ENCODE measurements around the gene PTGDR. TPM values are rescaled to one million over a fixed set of nuclear protein-coding genes. Genes with fewer than 3 reads are reported as not detected.
A peak's percentile ranks its signal among the peaks of the same experiment; 100 is the strongest.

The PTGDR gene
- polyA plus RNA-seq, 1 donor from 2014 or later = 1.5 TPM

DNA sequence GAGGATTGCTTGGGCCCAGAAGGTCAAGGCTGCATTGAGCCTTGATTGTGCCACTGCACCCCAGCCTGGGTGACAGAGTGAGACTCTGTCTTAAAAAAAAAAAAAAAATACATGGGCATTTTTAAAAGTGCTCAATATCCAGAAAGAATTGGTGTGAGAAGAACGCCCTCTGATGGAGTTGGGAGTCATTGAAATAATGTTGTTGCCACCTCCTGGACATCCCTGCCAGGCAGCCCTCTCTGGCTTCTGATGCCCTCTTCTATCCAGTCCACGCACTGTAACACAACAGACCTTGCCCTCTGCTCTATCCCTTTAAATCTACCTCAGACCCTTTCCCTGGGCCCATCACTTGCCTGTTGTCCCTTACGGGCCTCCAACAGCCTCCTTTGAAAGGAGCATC is 4.9 kb downstream of the PTGDR start:
- no peaks in the 10 kb centered on the region for H3K36me3 Mint-ChIP-seq
- H3K27ac Mint-ChIP-seq = peak overlapping the region in 1 of 3 donors; percentile 47
- peak overlapping the region in 1 of 4 donors; percentile 69 for H3K4me3 Mint-ChIP-seq
- H3K9me3 Mint-ChIP-seq = no peaks in the 10 kb centered on the region
- H3K27me3 Mint-ChIP-seq = peaks cover 45% of the 10 kb centered on the region
- H3K4me1 Mint-ChIP-seq = peaks cover 0 to 13% (median 0%) of the 10 kb centered on the region in 3 donors

DNA sequence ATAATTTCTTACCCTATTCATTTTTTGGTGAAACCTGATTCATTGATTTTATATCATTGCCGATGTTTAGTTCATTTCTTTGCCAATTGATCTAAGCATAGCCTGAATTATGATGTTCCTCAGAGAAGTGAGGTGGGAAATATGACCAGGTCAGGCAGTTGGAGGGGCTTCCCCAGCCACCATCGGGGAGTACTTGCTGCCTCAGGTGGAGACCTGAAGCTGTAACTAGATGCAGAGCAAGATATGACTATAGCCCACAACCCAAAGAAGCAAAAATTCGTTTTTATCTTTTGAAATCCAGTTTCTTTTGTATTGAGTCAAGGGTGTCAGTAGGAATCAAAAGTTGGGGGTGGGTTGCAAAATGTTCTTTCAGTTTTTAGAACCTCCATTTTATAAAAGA is 7.9 kb downstream of the PTGDR start:
- no peaks in the 10 kb centered on the region for H3K9me3 Mint-ChIP-seq
- H3K4me1 Mint-ChIP-seq = no peaks in the 10 kb centered on the region
- H3K36me3 Mint-ChIP-seq = no peaks in the 10 kb centered on the region
- no peak overlapping the region for H3K27ac Mint-ChIP-seq
- peaks cover 28% of the 10 kb centered on the region for H3K27me3 Mint-ChIP-seq
- no peak overlapping the region for H3K4me3 Mint-ChIP-seq

DNA sequence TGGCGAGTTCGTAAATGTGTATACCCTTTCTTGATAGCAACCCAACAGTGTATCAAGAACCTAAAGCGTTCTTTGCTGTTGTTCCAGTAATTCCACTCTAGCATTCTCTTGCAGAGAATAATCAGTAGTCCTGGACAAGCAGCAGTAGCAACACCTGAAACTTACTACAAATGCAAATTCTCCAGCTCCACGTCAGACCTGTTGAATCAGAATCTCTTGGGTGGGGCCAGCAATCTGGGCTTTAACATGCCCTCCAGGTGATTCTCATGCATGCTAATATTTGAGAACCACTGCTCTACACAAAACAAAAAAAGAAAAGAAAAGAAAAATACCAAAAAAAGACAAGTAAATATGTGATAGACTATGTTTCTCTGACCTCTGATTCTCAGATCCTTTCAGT is 10.1 kb downstream of the PTGDR start:
- no peak overlapping the region for H3K4me3 Mint-ChIP-seq
- H3K4me1 Mint-ChIP-seq = no peaks in the 10 kb centered on the region
- H3K27me3 Mint-ChIP-seq = peaks cover 24% of the 10 kb centered on the region
- no peaks in the 10 kb centered on the region for H3K9me3 Mint-ChIP-seq
- H3K36me3 Mint-ChIP-seq = no peaks in the 10 kb centered on the region
- no peak overlapping the region for H3K27ac Mint-ChIP-seq

DNA sequence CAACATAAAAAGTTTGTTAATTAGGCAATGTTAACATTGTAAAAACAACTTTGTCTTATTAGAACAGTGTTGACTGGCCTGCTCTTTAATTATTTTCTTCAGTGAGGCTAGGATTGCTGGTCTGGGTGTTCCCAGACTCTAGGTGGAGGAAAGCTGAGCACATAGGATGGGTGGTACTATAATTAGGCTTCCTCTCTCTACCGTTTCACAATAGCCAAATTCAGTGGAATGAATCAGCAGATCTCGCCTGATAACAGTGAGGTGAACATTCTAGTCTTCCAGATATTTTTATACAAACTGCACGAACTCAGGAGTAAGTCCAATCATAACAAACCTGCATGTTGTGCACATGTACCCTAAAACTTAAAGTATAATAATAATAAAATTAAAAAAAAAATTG is 11.9 kb downstream of the PTGDR start:
- no peak overlapping the region for H3K4me3 Mint-ChIP-seq
- H3K9me3 Mint-ChIP-seq = no peaks in the 10 kb centered on the region
- H3K27ac Mint-ChIP-seq = no peak overlapping the region
- no peaks in the 10 kb centered on the region for H3K4me1 Mint-ChIP-seq
- H3K27me3 Mint-ChIP-seq = peaks cover 19% of the 10 kb centered on the region
- H3K36me3 Mint-ChIP-seq = no peaks in the 10 kb centered on the region

DNA sequence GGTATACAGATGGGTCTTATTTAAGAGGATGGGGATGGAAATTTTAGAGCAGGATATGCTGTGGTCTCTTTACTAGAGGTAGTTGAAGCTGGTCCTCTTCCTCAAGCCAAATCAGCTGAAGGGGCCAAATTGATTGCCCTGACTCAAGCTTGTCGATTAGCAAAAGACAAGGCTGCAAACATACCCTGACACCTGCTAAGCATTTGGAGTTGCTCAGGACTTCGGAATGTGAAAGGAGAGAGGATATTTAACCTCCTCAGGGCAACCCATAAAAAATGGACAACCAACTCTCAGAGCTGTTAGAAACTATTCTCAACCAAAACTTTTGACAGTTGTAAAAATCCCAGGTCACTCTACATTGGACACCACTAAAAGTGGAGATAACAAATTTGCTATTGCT is 15.6 kb downstream of the PTGDR start:
- H3K27ac Mint-ChIP-seq = no peak overlapping the region
- H3K4me3 Mint-ChIP-seq = no peak overlapping the region
- H3K27me3 Mint-ChIP-seq = peaks cover 27% of the 10 kb centered on the region
- H3K9me3 Mint-ChIP-seq = no peaks in the 10 kb centered on the region
- H3K36me3 Mint-ChIP-seq = peaks cover 1% of the 10 kb centered on the region
- H3K4me1 Mint-ChIP-seq = no peaks in the 10 kb centered on the region

DNA sequence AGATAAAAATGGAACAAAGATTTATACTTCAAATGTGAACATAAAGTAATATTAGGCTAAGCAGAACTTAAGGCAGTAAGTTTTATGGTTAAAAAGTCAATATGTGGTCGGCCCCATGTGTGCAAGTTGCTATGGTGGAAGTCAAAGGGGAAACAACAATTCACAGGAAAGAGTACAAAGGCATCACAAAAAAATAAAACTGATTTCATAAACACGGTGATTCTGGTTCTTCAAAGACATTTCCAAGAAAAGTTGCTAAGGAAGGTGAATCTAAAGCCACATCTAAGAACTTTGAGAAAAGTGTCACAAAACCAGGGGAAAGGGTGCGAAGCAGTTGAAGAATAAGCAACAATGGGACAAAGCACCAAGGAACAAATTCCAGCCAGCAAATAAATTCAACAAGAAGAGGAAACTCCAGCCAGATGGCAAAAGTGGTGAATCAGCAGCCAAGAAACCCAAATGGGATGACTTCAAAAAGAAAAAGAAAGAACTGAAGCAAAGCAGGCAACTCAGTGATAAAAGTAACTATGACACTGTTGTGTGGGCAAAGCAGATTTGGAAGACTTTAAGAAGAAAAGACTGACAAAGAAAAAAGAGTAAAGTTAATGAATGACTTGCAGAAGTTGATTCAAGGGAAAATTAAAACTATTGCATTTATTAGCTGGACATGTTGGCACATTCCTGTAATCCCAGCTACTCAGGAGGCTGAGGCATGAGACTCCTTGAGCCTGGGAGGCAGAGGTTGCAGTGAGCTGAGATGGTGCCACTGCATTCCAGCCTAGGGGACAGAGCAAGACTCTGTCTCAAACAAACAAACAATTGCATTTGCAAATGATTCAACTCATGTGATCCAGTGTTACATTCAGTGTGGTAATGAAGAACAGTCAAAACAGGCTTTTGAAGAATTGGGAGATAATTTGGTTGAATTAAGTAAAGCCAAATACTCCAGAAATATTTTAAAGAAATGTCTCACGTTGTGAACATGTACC is 19.5 kb downstream of the PTGDR start:
- H3K4me3 Mint-ChIP-seq = no peak overlapping the region
- H3K4me1 Mint-ChIP-seq = no peaks in the 10 kb centered on the region
- H3K27ac Mint-ChIP-seq = no peak overlapping the region
- H3K9me3 Mint-ChIP-seq = peaks cover 0 to 5% (median 0%) of the 10 kb centered on the region in 3 donors
- H3K27me3 Mint-ChIP-seq = peaks cover 25% of the 10 kb centered on the region
- peaks cover 1% of the 10 kb centered on the region for H3K36me3 Mint-ChIP-seq

DNA sequence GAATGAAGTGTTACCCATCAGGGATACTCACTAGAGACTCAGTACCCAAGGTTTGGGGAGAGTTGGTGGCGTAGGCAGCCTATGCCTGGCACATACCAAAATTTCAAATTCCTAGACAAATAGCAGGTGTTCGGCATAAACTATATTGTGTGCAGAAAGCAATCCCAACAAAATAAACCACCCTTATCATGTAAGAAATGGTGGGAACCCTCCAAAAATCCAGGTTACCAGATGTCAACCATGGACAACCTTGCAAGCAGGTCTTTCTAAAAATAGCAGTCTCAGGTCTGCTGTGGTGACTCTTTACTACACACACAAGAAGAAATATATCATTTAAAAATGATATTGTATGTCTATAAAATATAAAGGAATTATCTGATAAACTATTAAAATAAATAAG is 28.9 kb downstream of the PTGDR start:
- Mint-ChIP-seq H3K4me3 (no peak overlapping the region), H3K27me3 (peaks cover 1% of the 10 kb centered on the region), H3K27ac (no peak overlapping the region), H3K9me3 (no peaks in the 10 kb centered on the region), H3K4me1 (no peaks in the 10 kb centered on the region), H3K36me3 (no peaks in the 10 kb centered on the region)

DNA sequence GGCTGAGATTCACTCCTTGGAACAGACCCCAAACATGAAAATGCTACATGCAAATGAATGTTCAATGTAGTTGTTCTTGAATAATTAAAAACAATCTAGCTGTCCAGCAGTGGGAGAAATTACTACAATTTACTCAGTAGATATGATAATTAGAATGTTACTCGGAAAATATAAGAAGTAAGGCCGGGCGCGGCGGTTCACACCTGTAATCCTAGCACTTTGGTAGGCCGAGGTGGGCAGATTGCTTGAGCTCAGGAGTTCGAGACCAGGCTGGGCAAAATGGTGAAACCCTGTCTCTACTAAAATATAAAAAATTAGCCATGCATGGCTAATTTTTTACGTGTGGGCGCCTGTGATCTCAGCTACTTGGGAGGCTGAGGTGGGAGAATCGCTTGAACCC is 31.3 kb downstream of the PTGDR start:
- Mint-ChIP-seq H3K9me3 (no peaks in the 10 kb centered on the region), H3K36me3 (no peaks in the 10 kb centered on the region), H3K27me3 (peaks cover 11% of the 10 kb centered on the region), H3K4me1 (no peaks in the 10 kb centered on the region), H3K27ac (no peak overlapping the region), H3K4me3 (no peak overlapping the region)

DNA sequence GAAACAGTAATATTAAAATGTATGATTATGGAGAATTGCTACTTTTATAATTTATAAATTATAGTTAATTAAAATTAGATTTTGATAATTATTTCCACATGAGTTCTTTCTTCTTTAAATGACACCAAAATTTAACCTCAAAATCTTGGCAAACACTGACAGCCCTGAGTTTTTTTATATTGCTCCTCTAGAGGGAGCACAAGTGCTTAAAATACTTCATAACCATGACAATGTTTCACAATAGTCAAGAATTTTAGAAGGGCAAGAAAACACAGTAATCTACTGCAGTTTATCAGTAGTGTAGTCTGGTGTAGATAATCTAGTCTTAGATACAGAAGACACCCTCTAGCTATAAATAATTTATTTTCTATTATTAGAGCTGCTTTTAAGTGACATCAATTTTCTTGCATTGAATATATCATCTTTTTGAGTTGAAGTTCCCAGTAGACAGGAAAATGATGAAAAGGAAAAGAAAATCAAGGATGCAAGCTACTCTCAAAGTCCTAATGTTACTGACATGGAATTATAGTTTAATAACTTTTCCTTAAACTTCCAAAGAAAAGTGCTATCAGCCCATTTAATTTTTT is 32.3 kb downstream of the PTGDR start:
- no peak overlapping the region for H3K27ac Mint-ChIP-seq
- H3K9me3 Mint-ChIP-seq = no peaks in the 10 kb centered on the region
- no peaks in the 10 kb centered on the region for H3K36me3 Mint-ChIP-seq
- H3K4me3 Mint-ChIP-seq = no peak overlapping the region
- H3K4me1 Mint-ChIP-seq = no peaks in the 10 kb centered on the region
- peaks cover 14% of the 10 kb centered on the region for H3K27me3 Mint-ChIP-seq

DNA sequence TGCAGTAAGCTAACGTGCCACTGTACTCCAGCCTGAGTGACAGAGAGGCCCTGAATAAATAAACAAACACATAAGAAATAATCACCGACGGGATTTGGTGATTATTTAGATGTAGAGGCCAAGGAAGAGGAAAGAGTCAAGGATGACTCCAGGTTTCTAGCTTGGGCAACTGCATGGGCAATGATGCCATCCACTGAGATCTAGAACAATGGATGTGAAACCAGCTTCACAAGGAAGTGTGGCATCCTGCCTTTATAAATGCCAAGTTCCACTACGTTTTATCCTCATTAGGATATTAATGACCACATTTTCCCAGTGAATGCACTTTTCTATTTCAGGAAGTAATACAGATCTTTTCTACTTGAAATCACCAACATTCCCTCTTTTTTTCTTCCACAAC is 35.7 kb downstream of the PTGDR start:
- Mint-ChIP-seq H3K36me3 (peaks cover 2% of the 10 kb centered on the region), H3K9me3 (no peaks in the 10 kb centered on the region), H3K27me3 (peaks cover 14% of the 10 kb centered on the region), H3K4me1 (no peaks in the 10 kb centered on the region), H3K4me3 (no peak overlapping the region), H3K27ac (peak overlapping the region in 1 of 3 donors; percentile 4)

DNA sequence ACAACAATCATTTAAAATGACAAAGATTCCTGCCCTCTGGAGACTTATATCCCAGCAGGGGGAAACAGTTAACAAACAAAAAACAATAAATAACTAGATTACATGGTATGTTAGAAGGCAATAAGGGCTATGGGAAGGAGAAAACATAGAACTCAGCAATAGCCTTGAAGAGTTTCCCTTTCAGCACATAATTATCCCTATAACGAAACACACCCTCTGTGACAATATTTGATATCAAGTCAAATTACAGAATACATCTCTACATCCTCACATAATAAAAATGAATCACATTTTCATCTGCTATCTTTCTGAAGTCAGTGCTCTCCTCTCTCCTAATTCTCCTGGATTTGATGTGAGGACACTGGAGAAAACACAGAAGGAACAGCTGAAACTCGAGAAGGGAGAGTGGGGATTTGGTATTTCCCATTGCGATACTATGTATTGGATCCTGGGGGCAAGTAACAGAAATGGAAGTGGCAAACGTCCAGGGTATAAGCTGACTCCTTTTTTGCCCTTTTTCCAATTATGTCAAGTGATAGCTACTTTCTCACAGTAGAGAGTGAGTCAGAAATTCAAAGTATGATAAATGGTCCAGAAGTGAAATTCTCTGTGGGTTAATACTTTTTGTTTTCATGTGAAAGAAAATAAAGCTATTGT is 36.9 kb downstream of the PTGDR start:
- no peak overlapping the region for H3K27ac Mint-ChIP-seq
- H3K36me3 Mint-ChIP-seq = peaks cover 2% of the 10 kb centered on the region

DNA sequence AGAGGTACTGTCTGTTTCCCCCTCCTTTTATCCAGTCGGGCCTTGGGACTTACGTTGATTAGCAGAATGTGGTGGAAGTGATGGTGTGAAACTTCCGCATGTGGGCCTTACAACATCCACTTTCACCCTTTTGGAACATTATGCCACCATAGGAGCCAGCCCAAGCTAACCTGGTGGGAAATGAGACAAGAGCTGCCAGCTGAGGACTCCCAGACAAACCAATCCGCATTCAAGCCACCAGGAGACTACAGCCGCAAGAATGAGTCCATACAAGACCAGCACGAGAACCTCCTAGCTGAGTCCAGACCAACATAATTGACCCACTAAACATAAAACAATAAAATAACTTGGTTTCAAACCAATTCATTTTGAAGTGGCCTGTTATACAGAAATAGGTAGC is 37.5 kb downstream of the PTGDR start:
- H3K9me3 Mint-ChIP-seq = no peaks in the 10 kb centered on the region
- peaks cover 14% of the 10 kb centered on the region for H3K27me3 Mint-ChIP-seq
- H3K4me3 Mint-ChIP-seq = no peak overlapping the region
- H3K27ac Mint-ChIP-seq = no peak overlapping the region
- peaks cover 2% of the 10 kb centered on the region for H3K36me3 Mint-ChIP-seq
- H3K4me1 Mint-ChIP-seq = no peaks in the 10 kb centered on the region

More for the DNA sequence above, 36.9 kb downstream of the PTGDR start:
- H3K4me1 Mint-ChIP-seq = no peaks in the 10 kb centered on the region
- no peak overlapping the region for H3K4me3 Mint-ChIP-seq
- no peaks in the 10 kb centered on the region for H3K9me3 Mint-ChIP-seq
- H3K27me3 Mint-ChIP-seq = peaks cover 14% of the 10 kb centered on the region

DNA sequence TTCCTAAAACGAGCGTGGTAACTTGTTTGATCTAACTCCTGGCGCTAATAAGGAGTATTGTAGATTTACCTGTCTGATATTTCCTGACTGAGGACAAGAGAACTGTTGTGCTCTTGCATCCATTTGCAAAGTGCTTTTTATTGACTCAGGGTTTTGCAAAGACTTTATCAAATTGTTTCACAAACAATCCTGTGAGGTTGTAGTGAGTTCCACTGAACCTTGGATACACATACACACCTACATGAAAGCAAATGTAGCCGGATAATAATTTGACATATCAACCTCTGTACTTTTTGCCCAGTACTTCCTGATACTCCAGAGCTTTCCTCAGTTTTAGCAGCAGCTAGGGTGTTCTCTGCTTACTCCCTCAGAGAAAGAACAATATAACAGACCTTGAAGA is 39.9 kb downstream of the PTGDR start:
- peaks cover 13 to 14% (median 13%) of the 10 kb centered on the region in 3 donors for H3K4me1 Mint-ChIP-seq
- H3K4me3 Mint-ChIP-seq = no peak overlapping the region
- H3K27me3 Mint-ChIP-seq = peaks cover 18% of the 10 kb centered on the region
- no peaks in the 10 kb centered on the region for H3K9me3 Mint-ChIP-seq
- no peak overlapping the region for H3K27ac Mint-ChIP-seq
- peaks cover 2% of the 10 kb centered on the region for H3K36me3 Mint-ChIP-seq

DNA sequence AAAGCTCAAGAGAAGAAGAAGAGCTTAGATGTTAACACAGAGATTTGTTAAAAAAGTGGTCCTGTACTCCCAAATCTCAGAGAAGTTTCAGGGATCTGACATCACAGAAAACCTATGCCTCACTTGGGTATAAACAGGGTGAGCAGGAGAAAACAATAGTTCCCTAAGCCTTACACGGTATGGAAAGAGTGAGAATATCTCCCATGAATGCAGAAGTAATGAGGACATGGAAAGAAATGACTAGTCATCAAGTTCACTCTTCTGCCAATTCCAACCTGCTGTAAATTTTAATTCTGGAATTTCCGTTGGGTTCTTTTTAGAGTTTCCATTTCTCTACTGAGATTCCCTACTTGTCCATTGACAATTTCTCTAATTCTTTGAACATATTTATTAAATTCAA is 40.4 kb downstream of the PTGDR start:
- H3K4me1 Mint-ChIP-seq = peaks cover 14 to 17% (median 14%) of the 10 kb centered on the region in 3 donors
- H3K36me3 Mint-ChIP-seq = peaks cover 2% of the 10 kb centered on the region
- H3K27me3 Mint-ChIP-seq = peaks cover 15% of the 10 kb centered on the region
- no peak overlapping the region for H3K27ac Mint-ChIP-seq
- no peak overlapping the region for H3K4me3 Mint-ChIP-seq
- no peaks in the 10 kb centered on the region for H3K9me3 Mint-ChIP-seq

DNA sequence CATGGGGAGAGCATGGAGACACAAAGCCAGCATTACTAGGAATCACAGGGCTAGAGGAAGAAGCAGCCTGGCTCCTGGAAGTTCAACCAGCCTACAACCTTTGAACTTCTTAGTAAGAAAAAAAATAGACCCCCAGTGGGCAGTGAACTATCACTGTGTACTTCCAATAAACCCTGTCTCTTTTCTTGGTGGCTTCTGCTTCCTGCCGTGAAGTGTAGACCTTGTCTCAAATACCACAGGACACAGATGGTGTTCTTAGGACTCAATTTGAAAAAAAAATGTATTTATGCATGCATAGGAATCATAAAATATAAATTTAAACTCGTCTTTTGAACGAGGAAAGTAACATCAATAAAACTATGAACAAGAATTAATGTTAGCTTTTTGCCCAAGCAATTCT is 43.0 kb downstream of the PTGDR start:
- H3K4me1 Mint-ChIP-seq = peaks cover 25 to 28% (median 26%) of the 10 kb centered on the region in 3 donors
- no peak overlapping the region for H3K4me3 Mint-ChIP-seq
- peaks cover 0 to 2% (median 0%) of the 10 kb centered on the region in 3 donors for H3K9me3 Mint-ChIP-seq
- H3K27ac Mint-ChIP-seq = no peak overlapping the region
- peaks cover 2% of the 10 kb centered on the region for H3K36me3 Mint-ChIP-seq
- peaks cover 31% of the 10 kb centered on the region for H3K27me3 Mint-ChIP-seq
